H1 (cell line): ENCODE results near the gene SYNPO. TPM values are rescaled to one million over a fixed set of nuclear protein-coding genes. Genes with fewer than 3 reads are reported as not detected.

Experiments
- CTCF ChIA-PET: fragments of 300-600 bp; sonication (Branson Sonifier 250); formaldehyde crosslinking; loops from one replicate; lab custom pipeline; 2021; ENCODE audit not compliant: partially characterized antibody; lab: Charles Lee
- POLR2A ChIA-PET: fragments of 300-600 bp; sonication (Branson Sonifier 250); formaldehyde crosslinking; loops from one replicate; lab custom pipeline; 2021; ENCODE audit warnings: inconsistent platforms; ENCODE audit not compliant: partially characterized antibody; lab: Charles Lee
- DNase-seq, 2 experiments: peaks; one replicate each; pipeline versions ENCODE4 v3.0.0 to v3.0.0-alpha.2; 2010 to 2022; ENCODE audit warnings: low spot score in 2 of 2, low read depth in 1 of 2, mixed read lengths in 1 of 2
- FAIRE-seq: peaks from 2 replicates; lab custom pipeline; 2011; peaks lifted over from hg19 to GRCh38; lab: Jason Lieb, UNC
- H2AFZ ChIP-seq: 2 replicates; pipeline ENCODE4 v1.8.1; 2012; ENCODE audit warnings: low read length, inconsistent platforms
- H2AK5ac ChIP-seq: 2 replicates; pipeline ENCODE4 v1.6.1; 2013; ENCODE audit warnings: low read depth, low read length
- H2BK120ac ChIP-seq: replicated peaks from 2 replicates; pipeline ENCODE3; 2013; ENCODE audit warnings: low read depth, low read length, inconsistent platforms
- H2BK12ac ChIP-seq: 2 replicates; pipeline ENCODE4 v1.6.1; 2013; ENCODE audit warnings: low read depth, low read length
- H2BK15ac ChIP-seq: 2 replicates; pipeline ENCODE4 v1.6.1; 2013; ENCODE audit warnings: low read length
- H2BK20ac ChIP-seq: 2 replicates; pipeline ENCODE4 v1.6.1; 2013; ENCODE audit warnings: low read length
- H2BK5ac ChIP-seq: 2 replicates; pipeline ENCODE4 v1.6.1; 2013; ENCODE audit warnings: low read depth, low read length
- H3K14ac ChIP-seq: 2 replicates; pipeline ENCODE4 v1.6.1; 2013; ENCODE audit warnings: inconsistent platforms; ENCODE audit not compliant: insufficient read length
- H3K18ac ChIP-seq: 2 replicates; pipeline ENCODE4 v1.6.1; 2013; ENCODE audit warnings: low read length; ENCODE audit errors: extremely low read depth
- H3K23ac ChIP-seq: 2 replicates; pipeline ENCODE4 v1.6.1; 2013; ENCODE audit warnings: inconsistent platforms; ENCODE audit not compliant: insufficient read length
- H3K23me2 ChIP-seq: 2 replicates; pipeline ENCODE4 v1.6.1; 2013; ENCODE audit warnings: low read depth, low read length
- H3K27ac ChIP-seq: 2 replicates; pipeline ENCODE4 v1.6.1; 2011; ENCODE audit warnings: low read depth, low read length, inconsistent platforms
- H3K27me3 ChIP-seq, 4 experiments: replicated peaks in 1 of 4; 1 replicate in 1 of 4; 2 replicates in 3 of 4; pipeline versions ENCODE4 v1.6.1 to v1.8.1; 2011 to 2013; ENCODE audit warnings: low read length in 3 of 4, mild to moderate bottlenecking in 3 of 4, inconsistent platforms in 2 of 4, mixed read lengths in 2 of 4, moderate library complexity in 1 of 4; ENCODE audit not compliant: control insufficient read depth in 3 of 4, insufficient read depth in 3 of 4; ENCODE audit errors: extremely low read depth in 1 of 4
- H3K36me3 ChIP-seq, 4 experiments: 2 replicates each; pipeline versions ENCODE4 v1.6.1 to v1.8.1; 2011 to 2013; ENCODE audit warnings: mild to moderate bottlenecking in 4 of 4, low read length in 3 of 4, moderate library complexity in 2 of 4, control low read depth in 1 of 4, inconsistent platforms in 1 of 4; ENCODE audit not compliant: insufficient read depth in 4 of 4, control insufficient read depth in 2 of 4
- H3K4ac ChIP-seq: replicated peaks from 2 replicates; pipeline ENCODE3; 2013; ENCODE audit warnings: low read length, low read depth, mixed read lengths, inconsistent platforms; ENCODE audit not compliant: insufficient read length
- H3K4me1 ChIP-seq, 4 experiments: replicated peaks in 1 of 4; 1 replicate in 1 of 4; 2 replicates in 3 of 4; pipeline versions ENCODE4 v1.6.1 to v1.8.1; 2011 to 2013; ENCODE audit warnings: low read length in 3 of 4, inconsistent platforms in 2 of 4, mixed read lengths in 1 of 4; ENCODE audit not compliant: insufficient read depth in 4 of 4, control insufficient read depth in 3 of 4
- H3K4me2 ChIP-seq, 2 experiments: 2 replicates each; pipeline versions ENCODE4 v1.6.1 to v1.8.1; 2011 to 2013; ENCODE audit warnings: low read depth in 2 of 2, low read length in 2 of 2, control low read depth in 1 of 2, inconsistent platforms in 1 of 2, mild to moderate bottlenecking in 1 of 2; ENCODE audit not compliant: insufficient read depth in 1 of 2
- H3K4me3 ChIP-seq, 4 experiments: fragments of 200-600, 300-600 bp in 1 of 4; sonication (generic), shearing (Covaris generic), sonication (Bioruptor Twin) in 1 of 4; 2 replicates each; pipeline versions ENCODE4 v1.5.1 to v1.8.1; 2011 to 2016; ENCODE audit warnings: low read length in 4 of 4, low read depth in 3 of 4, control low read depth in 2 of 4, inconsistent platforms in 2 of 4, mild to moderate bottlenecking in 2 of 4, mixed read lengths in 1 of 4, moderate library complexity in 1 of 4; ENCODE audit not compliant: insufficient read depth in 2 of 4; ENCODE audit errors: extremely low read depth in 1 of 4
- H3K56ac ChIP-seq: replicated peaks from 2 replicates; pipeline ENCODE3; 2013; ENCODE audit warnings: low read depth, mild to moderate bottlenecking, mixed read lengths, low read length, inconsistent platforms; ENCODE audit not compliant: insufficient read length
- H3K79me1 ChIP-seq: 2 replicates; pipeline ENCODE4 v1.6.1; 2013; ENCODE audit warnings: low read depth, low read length, control low read depth
- H3K79me2 ChIP-seq, 2 experiments: 2 replicates each; pipeline versions ENCODE4 v1.6.1 to v1.8.1; 2012 to 2013; ENCODE audit warnings: low read length in 2 of 2, mild to moderate bottlenecking in 2 of 2, inconsistent platforms in 1 of 2; ENCODE audit not compliant: insufficient read depth in 2 of 2, control insufficient read depth in 1 of 2
- H3K9ac ChIP-seq, 4 experiments: replicated peaks in 1 of 4; 1 replicate in 1 of 4; 2 replicates in 3 of 4; pipeline versions ENCODE4 v1.6.1 to v1.8.1; 2011 to 2013; ENCODE audit warnings: low read depth in 3 of 4, low read length in 3 of 4, control low read depth in 2 of 4, mild to moderate bottlenecking in 2 of 4, moderate library complexity in 2 of 4, inconsistent platforms in 1 of 4; ENCODE audit errors: extremely low read depth in 1 of 4
- H3K9me3 ChIP-seq, 2 experiments: 2 replicates each; pipeline versions ENCODE4 v1.6.1 to v1.8.1; 2012 to 2013; ENCODE audit warnings: mild to moderate bottlenecking in 2 of 2, moderate library complexity in 2 of 2, control low read depth in 1 of 2, inconsistent platforms in 1 of 2, low read depth in 1 of 2, low read length in 1 of 2, mixed read lengths in 1 of 2; ENCODE audit not compliant: insufficient read depth in 2 of 2
- H4K20me1 ChIP-seq, 2 experiments: replicated peaks in 1 of 2; 2 replicates each; pipeline versions ENCODE3 to v1.8.1; 2011 to 2013; ENCODE audit warnings: inconsistent platforms in 2 of 2, low read length in 2 of 2, mild to moderate bottlenecking in 1 of 2; ENCODE audit not compliant: insufficient read depth in 2 of 2, control insufficient read depth in 1 of 2
- H4K5ac ChIP-seq: 2 replicates; pipeline ENCODE4 v1.6.1; 2013; ENCODE audit warnings: low read length, low read depth, mixed read lengths, inconsistent platforms; ENCODE audit not compliant: insufficient read length
- H4K8ac ChIP-seq: 2 replicates; pipeline ENCODE4 v1.8.0; 2013; ENCODE audit warnings: mild to moderate bottlenecking, moderate library complexity, low read length, inconsistent platforms; ENCODE audit not compliant: insufficient read depth; ENCODE audit errors: extremely low read depth
- H4K91ac ChIP-seq: replicated peaks from 2 replicates; pipeline ENCODE3; 2013; ENCODE audit warnings: low read length, mixed read lengths, inconsistent platforms; ENCODE audit not compliant: insufficient read length
- ASH2L ChIP-seq: fragments of 200-600, 300-600 bp; sonication (generic); IDR thresholded peaks from one replicate; pipeline ENCODE4 v1.7.1; 2017; ENCODE audit warnings: low read length
- ATF2 ChIP-seq: IDR thresholded peaks from 2 replicates; pipeline ENCODE4 v1.6.1; 2012; ENCODE audit warnings: low read length, inconsistent platforms
- BCL11A ChIP-seq, 2 experiments: IDR thresholded peaks; one replicate each; pipeline ENCODE4 v1.6.1; 2011; ENCODE audit warnings: low read depth in 2 of 2, low read length in 2 of 2, mild to moderate bottlenecking in 2 of 2
- CBX5 ChIP-seq: fragments of 300-800, 300-1000 bp; sonication (generic); IDR thresholded peaks from 2 replicates; pipeline ENCODE4 v1.7.1; 2016; ENCODE audit warnings: antibody characterized with exemption, low read length, low read depth
- CEBPB ChIP-seq: IDR thresholded peaks from 2 replicates; pipeline ENCODE4 v1.6.1; 2012; ENCODE audit warnings: low read depth, low read length
- EP300 ChIP-seq, 2 experiments: IDR thresholded peaks; 1 replicate in 1 of 2; 2 replicates in 1 of 2; pipeline ENCODE4 v1.6.1; 2011 to 2012; ENCODE audit warnings: low read depth in 2 of 2, low read length in 2 of 2, mild to moderate bottlenecking in 2 of 2, borderline replicate concordance in 1 of 2, inconsistent platforms in 1 of 2, moderate library complexity in 1 of 2
- JUND ChIP-seq: IDR thresholded peaks from 2 replicates; pipeline ENCODE4 v1.6.1; 2011; ENCODE audit warnings: mild to moderate bottlenecking, improper control_type of control experiment, low read length
- RBBP5 ChIP-seq: IDR thresholded peaks from 2 replicates; pipeline ENCODE4 v1.7.1; 2012; ENCODE audit warnings: low read depth, mild to moderate bottlenecking, inconsistent platforms, low read length, moderate library complexity, borderline replicate concordance
- SIX5 ChIP-seq: IDR thresholded peaks from 2 replicates; pipeline ENCODE4 v1.6.1; 2011; ENCODE audit warnings: mild to moderate bottlenecking, low read depth, low read length
- SP4 ChIP-seq: IDR thresholded peaks from 2 replicates; pipeline ENCODE4 v1.6.1; 2012; ENCODE audit warnings: low read length, inconsistent platforms
- WGBS, 2 experiments: shearing (Covaris generic) in 1 of 2; methylation state at CpG; one replicate each; pipeline versions ENCODE4 v1.1.6 to v1.1.7; 2013 to 2015; ENCODE audit warnings: low lambda C conversion rate in 2 of 2, mixed read lengths in 2 of 2, inconsistent platforms in 1 of 2, low coverage in 1 of 2, missing lambda C conversion rate in 1 of 2; ENCODE audit not compliant: insufficient replicate concordance in 2 of 2, insufficient coverage in 1 of 2, insufficient read length in 1 of 2; ENCODE audit errors: extremely low coverage in 1 of 2, missing lambda C conversion rate in 1 of 2; 5-methylcytosine and 5-hydroxymethylcytosine counted together
- polyA plus RNA-seq, 7 experiments: library from polyadenylated mRNA; depleted of rRNA in 3 of 7; stranded (reverse) in 5 of 7; unstranded in 2 of 7; fragments of >200 nt in 5 of 7; fragments of 200-250 nt in 2 of 7; gene quantifications; 1 replicate in 5 of 7; 2 replicates in 1 of 7; 4 replicates in 1 of 7; pipeline versions ENCODE4 v1.2.1 to v1.2.3, GENCODE V29; 2011 to 2013; ENCODE audit warnings: missing spikeins in 2 of 7, mixed read lengths in 2 of 7
- total RNA-seq: library from RNA; stranded (reverse); fragmentation: NEBNext Ultra II Directional; extraction: Animal tissue kit (Norgen Biotek cat#: 25700); gene quantifications from 2 replicates; pipeline ENCODE4 v1.2.1, GENCODE V29; 2021

The SYNPO gene
- total and polyA plus RNA-seq, 2 of the 8 experiments (the other 6 are each of a cell fraction or from before 2014, with no cell fraction given), result 2.3 TPM

- ChIA-PET POLR2A (interaction anchor here (1.0 to 2.6 kb wide), 4 partner anchors 12 to 193 kb away, joined by 3 to 7 read pairs (median 4); partner anchors contain the start of gene RPS14), CTCF (interaction anchor here (0.5 to 18.4 kb wide), 14 partner anchors 8 to 244 kb away, joined by 3 to 247 read pairs (median 4); partner anchors contain the start of gene MYOZ3)
- FAIRE-seq (no peak), DNase-seq (no peak)
- H3K23me2 ChIP-seq, result no peaks in the 10 kb centered on the region
- H4K91ac ChIP-seq, result no peak overlapping the region
- no peak overlapping the region for H2BK15ac ChIP-seq
- H3K36me3 ChIP-seq, result no peaks in the 10 kb centered on the region
- no peak overlapping the region; the same call in 1 of the 2 replicates for H3K18ac ChIP-seq
- no peak overlapping the region for H3K27ac ChIP-seq
- no peak overlapping the region for H3K9ac ChIP-seq
- H3K79me1 ChIP-seq, result no peaks in the 10 kb centered on the region
- H3K4ac ChIP-seq, result no peak overlapping the region
- peaks cover 0 to 24% (median 15%) of the 10 kb centered on the region in 4 experiments; a peak in 6 of 7 replicates for H3K4me1 ChIP-seq
- H2BK5ac ChIP-seq, result no peak overlapping the region; the same call in 1 of the 2 replicates
- no peaks in the 10 kb centered on the region for H3K27me3 ChIP-seq
- no peak overlapping the region for H3K23ac ChIP-seq
- WGBS, 2 experiments, result 98% methylated on average over 5 of the region's 5 CpGs; no CpG with 5 or more reads in 1 of the 2 experiments
- H2BK120ac ChIP-seq, result no peak overlapping the region
- H2BK20ac ChIP-seq, result no peak overlapping the region
- H3K56ac ChIP-seq, result no peak overlapping the region
- no peak overlapping the region for H4K5ac ChIP-seq
- H2BK12ac ChIP-seq, result no peak overlapping the region
- no peak overlapping the region for H3K4me3 ChIP-seq
- H2AFZ ChIP-seq, result no peak overlapping the region
- H4K20me1 ChIP-seq, result no peaks in the 10 kb centered on the region
- H3K79me2 ChIP-seq, result no peaks in the 10 kb centered on the region
- H3K9me3 ChIP-seq, result no peaks in the 10 kb centered on the region
- no peak overlapping the region for H2AK5ac ChIP-seq
- H4K8ac ChIP-seq, result no peak overlapping the region; the same call in 1 of the 2 replicates
- H3K4me2 ChIP-seq, result no peak overlapping the region
- H3K14ac ChIP-seq, result no peak overlapping the region
- no peak for TF ChIP-seq RBBP5
- TF ChIP-seq CEBPB, result no peak
- no peak for TF ChIP-seq SP4
- TF ChIP-seq ASH2L, result no peak
- no peak for TF ChIP-seq CBX5
- no peak for TF ChIP-seq EP300 (IDR thresholded peaks at IDR 0.05; ENCODE audit: borderline replicate concordance in 1 of 2, low read depth in 2 of 2, low read length in 2 of 2)
- no peak for TF ChIP-seq SIX5
- TF ChIP-seq JUND, result no peak
- no peak for TF ChIP-seq BCL11A (IDR thresholded peaks at IDR 0.05; ENCODE audit: low read depth in 2 of 2, low read length in 2 of 2)
- TF ChIP-seq ATF2, result no peak
Observed at GRCh38 chr5:150641824-150642566, 1.5 kb downstream of the SYNPO start.
